Transverse colon (tissue), 4 donors: ENCODE measurements around the gene PRKCZ. TPM values are rescaled to one million over a fixed set of nuclear protein-coding genes. Genes with fewer than 3 reads are reported as not detected.

Experiments used
- DNase-seq: peaks from one replicate; pipeline ENCODE4 v3.0.0-alpha.2; 2019
- H3K27ac ChIP-seq, 4 donors: fragments of 200-600 bp; sonication (generic); 2 replicates each; pipeline ENCODE4 v1.5.1; 2016 to 2018; ENCODE audit warnings: inconsistent platforms in 4 of 4
- H3K27me3 ChIP-seq: fragments of 200-600 bp; sonication (generic); 2 replicates; pipeline ENCODE4 v1.5.1; 2017; ENCODE audit warnings: inconsistent platforms
- H3K36me3 ChIP-seq, 4 donors: fragments of 200-600 bp; sonication (generic); 2 replicates each; pipeline ENCODE4 v1.5.1; 2017 to 2019; ENCODE audit warnings: inconsistent platforms in 4 of 4
- H3K4me1 ChIP-seq, 4 donors: fragments of 200-600 bp; sonication (generic); 2 replicates each; pipeline ENCODE4 v1.5.1; 2017 to 2020; ENCODE audit warnings: inconsistent platforms in 4 of 4
- H3K4me3 ChIP-seq, 4 donors: fragments of 200-600 bp; sonication (generic); 1 replicate in 1 of 4; 2 replicates in 3 of 4; pipeline versions ENCODE4 v1.5.1 to v1.6.1; 2017 to 2019; ENCODE audit warnings: inconsistent platforms in 4 of 4
- H3K9me3 ChIP-seq, 2 donors: fragments of 200-600 bp; sonication (generic); 2 replicates each; pipeline ENCODE4 v1.5.1; 2017 to 2019; ENCODE audit warnings: inconsistent platforms in 2 of 2
- CTCF ChIP-seq, 5 experiments: fragments of 200-600 bp in 3 of 5; fragments of 450-650 bp in 2 of 5; sonication (generic) in 3 of 5; IDR thresholded peaks; 1 replicate in 2 of 5; 2 replicates in 3 of 5; pipeline ENCODE4 v1.5.1; 2016 to 2017; ENCODE audit warnings: antibody characterized with exemption in 5 of 5, inconsistent platforms in 3 of 5, mild to moderate bottlenecking in 2 of 5, moderate library complexity in 1 of 5
- EP300 ChIP-seq: sonication (generic); formaldehyde crosslinking; IDR thresholded peaks from one replicate; pipeline ENCODE4 v1.6.1; 2017; ENCODE audit warnings: antibody characterized with exemption, low read depth
- POLR2A ChIP-seq: fragments of 450-650 bp; IDR thresholded peaks from one replicate; pipeline ENCODE4 v1.6.1; 2016; ENCODE audit warnings: antibody characterized with exemption, mild to moderate bottlenecking, moderate library complexity
- POLR2AphosphoS5 ChIP-seq, 3 donors: sonication (generic); formaldehyde crosslinking; IDR thresholded peaks; one replicate each; pipeline ENCODE4 v1.6.1; 2016; ENCODE audit warnings: antibody characterized with exemption in 3 of 3
- WGBS, 2 donors: methylation state at CpG; one replicate each; pipeline ENCODE4 v1.1.5; 2018; ENCODE audit warnings: low coverage in 1 of 2; 5-methylcytosine and 5-hydroxymethylcytosine counted together
- in situ Hi-C, 4 donors: fragments of 200-750 bp; cut with MboI; loops; one replicate each; pipeline versions ENCODE4 v1.15.0 to v1.15.1; 2017; ENCODE audit warnings: low sequenced_read_pairs in 3 of 4, low pct_ligation_motif_present in 1 of 4, low pct_unique_long_range_greater_than_20kb in 1 of 4
- intact Hi-C: fragments of 100-400 bp; cut with DNase I; formaldehyde crosslinking; loops from one replicate; pipeline ENCODE4 v1.15.1; 2023; ENCODE audit warnings: low total_unique reads
- total RNA-seq, 4 donors: library from RNA; depleted of rRNA; stranded (reverse); fragments of >200 nt; gene quantifications; one replicate each; pipeline ENCODE4 v1.1.0, GENCODE V29; 2016

The PRKCZ gene
- total RNA-seq, 4 donors from 2014 or later: 48.6 to 96.7 (median 54.4) TPM

DNA sequence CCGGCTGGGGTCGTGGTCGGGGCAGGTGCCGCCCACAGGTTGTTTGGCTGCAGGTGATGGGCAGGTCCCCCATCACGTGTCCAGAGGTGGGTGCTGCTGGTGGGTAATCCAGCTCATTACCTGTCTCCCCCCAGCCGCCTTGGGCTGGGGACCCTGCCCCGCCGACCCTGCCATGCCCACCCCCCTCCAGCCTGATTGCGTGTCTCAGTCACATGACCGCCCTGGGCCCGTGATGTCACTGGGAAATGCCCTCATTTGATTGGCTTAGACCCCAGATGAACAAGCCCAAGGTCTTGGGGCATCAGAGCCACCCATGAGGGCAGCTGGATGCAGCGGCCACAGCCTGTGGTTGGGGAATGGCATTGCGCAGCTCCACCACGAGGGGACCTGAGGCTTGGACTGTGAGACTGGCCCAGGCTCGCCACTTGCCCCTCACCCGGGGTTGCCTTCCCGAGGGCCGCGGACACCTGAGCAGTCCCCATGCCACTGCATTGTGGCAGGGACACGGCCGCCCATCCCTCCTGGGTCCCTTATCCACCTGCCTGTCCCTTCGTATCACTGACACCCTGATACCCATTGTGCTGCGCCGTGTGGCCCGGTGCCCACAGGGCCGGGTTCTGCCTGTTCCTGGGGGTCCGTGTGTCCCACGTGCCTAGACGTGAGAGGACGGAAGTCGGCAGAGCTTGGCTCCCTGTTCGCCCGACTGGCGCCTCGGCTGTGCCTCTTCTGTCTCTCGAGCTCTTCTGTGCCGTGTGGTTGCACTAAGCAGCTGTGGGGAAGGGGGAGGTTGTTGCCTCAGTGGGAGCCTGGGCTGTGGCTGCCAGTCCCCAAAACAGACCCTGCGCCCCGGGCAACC lies 76.3 kb downstream of the PRKCZ start:
- TF ChIP-seq CTCF (IDR thresholded peaks at IDR 0.05): no peak
- TF ChIP-seq EP300: no peak
- no peak for TF ChIP-seq POLR2A
- no peak for TF ChIP-seq POLR2AphosphoS5 (IDR thresholded peaks at IDR 0.05)
- H3K36me3 ChIP-seq: no peaks in the 10 kb centered on the region
- intact Hi-C loops: no loop called here
- H3K4me3 ChIP-seq: no peak overlapping the region
- peaks cover 0 to 4% (median 0%) of the 10 kb centered on the region in 4 donors for H3K4me1 ChIP-seq
- no peak overlapping the region for H3K27ac ChIP-seq
- 84 to 100% methylated on average over 1 to 38 of the region's 39 CpGs for WGBS, 2 donors
- in situ Hi-C loops: no loop called here
- no peaks in the 10 kb centered on the region for H3K9me3 ChIP-seq
- H3K27me3 ChIP-seq: no peaks in the 10 kb centered on the region
- DNase-seq: no peak

DNA sequence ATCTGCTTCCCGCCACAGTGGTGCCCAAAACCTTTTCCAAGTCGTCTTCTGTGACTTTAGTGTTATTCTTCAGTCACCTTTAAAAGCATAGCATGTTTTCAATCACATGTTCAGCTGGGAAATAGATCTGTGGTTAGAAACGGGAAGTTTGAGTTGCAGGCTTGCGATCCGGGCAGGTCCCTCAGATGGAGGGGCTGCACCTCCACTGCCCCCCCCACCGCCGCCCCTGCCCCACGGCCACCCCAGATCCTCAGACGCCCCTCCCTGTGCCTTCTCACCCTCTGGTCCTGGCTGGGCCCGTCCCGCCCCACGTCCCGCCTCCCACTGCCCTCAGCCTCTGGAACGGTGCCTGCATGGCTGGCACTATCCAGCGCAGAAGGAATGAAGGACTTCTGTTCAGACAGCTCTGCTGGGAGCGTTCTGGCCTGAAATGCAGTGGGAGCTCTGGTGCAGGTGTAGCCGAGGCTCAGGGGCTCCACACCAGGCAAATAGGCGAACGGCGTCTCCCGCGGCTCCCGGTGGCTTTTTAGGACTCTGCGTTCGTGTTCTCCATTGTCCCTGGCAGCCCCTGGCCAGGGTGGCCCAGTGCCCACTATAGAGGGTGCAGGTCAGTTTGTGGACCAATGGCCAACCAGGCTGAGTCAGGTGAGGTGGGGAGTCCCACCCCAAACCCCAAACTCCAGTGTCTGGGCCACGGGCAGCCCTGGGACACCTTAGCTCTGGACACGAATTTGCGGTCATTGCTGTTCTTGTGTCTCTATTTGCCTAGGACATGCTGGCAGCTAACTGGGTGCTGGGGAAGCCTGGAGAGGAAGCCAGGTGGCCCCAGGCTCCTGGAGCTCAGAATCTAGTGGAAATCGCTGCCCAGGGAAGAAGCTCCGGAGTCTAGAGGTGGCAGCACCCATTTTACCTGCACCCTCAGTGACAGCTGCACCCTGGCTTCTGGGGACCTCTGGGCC lies 77.3 kb downstream of the PRKCZ start:
- DNase-seq: no peak
- H3K9me3 ChIP-seq: no peaks in the 10 kb centered on the region
- in situ Hi-C loops: no loop called here
- no peaks in the 10 kb centered on the region for H3K36me3 ChIP-seq
- H3K27me3 ChIP-seq: no peaks in the 10 kb centered on the region
- H3K4me3 ChIP-seq: no peak overlapping the region
- 72% methylated on average over 30 of the region's 30 CpGs; no CpG with 5 or more reads in 1 of the 2 donors for WGBS, 2 donors
- H3K27ac ChIP-seq: no peak overlapping the region
- H3K4me1 ChIP-seq: peaks cover 4 to 10% (median 5%) of the 10 kb centered on the region in 4 donors
- TF ChIP-seq POLR2AphosphoS5 (IDR thresholded peaks at IDR 0.05) (no peak), CTCF (IDR thresholded peaks at IDR 0.05) (no peak), POLR2A (no peak), EP300 (no peak)
- intact Hi-C loops: no loop called here

DNA sequence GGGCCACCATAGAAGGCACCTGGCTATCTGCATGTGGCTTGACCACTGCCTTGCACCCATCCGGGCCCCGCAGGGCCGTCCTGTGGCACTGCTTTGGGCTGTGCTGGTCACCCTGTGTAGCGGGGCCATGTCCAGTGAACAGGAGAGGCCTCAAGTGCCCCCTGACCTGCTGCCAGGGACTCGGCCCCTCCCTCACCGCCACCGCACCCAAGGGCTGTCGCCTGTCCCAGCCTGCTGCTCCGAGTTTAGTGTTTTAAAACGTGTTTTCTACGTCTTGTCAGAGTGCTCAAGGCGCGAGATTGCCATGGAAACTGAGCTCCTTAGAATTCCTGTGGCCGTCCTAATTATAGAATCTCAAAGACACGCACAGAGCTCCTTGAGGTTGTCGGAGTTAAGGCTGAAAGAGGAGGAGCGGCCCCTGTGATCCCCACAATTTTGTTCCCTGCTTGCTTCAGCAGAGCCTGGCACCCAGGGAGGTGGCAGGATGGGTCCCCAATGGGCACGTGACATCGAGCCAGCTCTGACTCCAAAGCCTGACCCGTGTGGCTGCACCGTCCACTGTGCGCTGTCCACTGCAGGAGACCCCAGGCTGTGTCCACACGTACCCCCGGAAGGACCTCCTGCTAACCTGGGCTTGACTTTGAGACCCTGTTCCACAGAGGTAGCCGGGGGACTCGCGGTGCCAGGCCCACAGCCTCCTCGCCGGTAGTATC lies 78.1 kb downstream of the PRKCZ start:
- in situ Hi-C loops: no loop called here
- no peaks in the 10 kb centered on the region for H3K9me3 ChIP-seq
- H3K27ac ChIP-seq: no peak overlapping the region
- no peak overlapping the region for H3K4me3 ChIP-seq
- 87 to 92% methylated on average over 3 to 29 of the region's 29 CpGs for WGBS, 2 donors
- TF ChIP-seq POLR2AphosphoS5 (IDR thresholded peaks at IDR 0.05) (no peak), EP300 (no peak), POLR2A (no peak)
- H3K27me3 ChIP-seq: no peaks in the 10 kb centered on the region
- intact Hi-C loops: no loop called here
- DNase-seq: no peak
- no peaks in the 10 kb centered on the region for H3K36me3 ChIP-seq
- peaks cover 8 to 14% (median 10%) of the 10 kb centered on the region in 4 donors for H3K4me1 ChIP-seq

- peaks cover 10 to 19% (median 14%) of the 10 kb centered on the region in 4 donors for H3K4me1 ChIP-seq
- in situ Hi-C loops: no loop called here
- H3K27ac ChIP-seq: no peak overlapping the region
- TF ChIP-seq POLR2A: no peak
- TF ChIP-seq EP300: no peak
- TF ChIP-seq POLR2AphosphoS5 (IDR thresholded peaks at IDR 0.05): no peak
- no peak for TF ChIP-seq CTCF (IDR thresholded peaks at IDR 0.05)
- no peaks in the 10 kb centered on the region for H3K36me3 ChIP-seq
- H3K9me3 ChIP-seq: no peaks in the 10 kb centered on the region
- intact Hi-C loops: no loop called here
- no peak for DNase-seq
- H3K27me3 ChIP-seq: no peaks in the 10 kb centered on the region
- 91 to 95% methylated on average over 4 to 15 of the region's 15 CpGs for WGBS, 2 donors
- no peak overlapping the region for H3K4me3 ChIP-seq
These were observed 79.2 kb downstream of the PRKCZ start for GRCh38 chr1:2129256-2129943.
